HEK293T (cell line): ENCODE results near the gene RNASEH1.
"Not testable (repeated sequence)": the region's sequence is repeated elsewhere in the genome, so short reads cannot be mapped to it uniquely, and the experiment has no call there.

Source experiments
- CTCF ChIA-PET: fragments of 350-600 bp; formaldehyde crosslinking; extraction: SDS; loops from one replicate; lab custom pipeline; 2021; ENCODE audit warnings: antibody characterized with exemption, inconsistent platforms; lab: Yijun Ruan, JAX
- POLR2A ChIA-PET: fragments of 350-600 bp; formaldehyde crosslinking; extraction: SDS; loops from one replicate; lab custom pipeline; 2020; ENCODE audit warnings: antibody characterized with exemption, inconsistent platforms; lab: Yijun Ruan, JAX
- DNase-seq: peaks from one replicate; pipeline ENCODE4 v3.0.0; 2012; ENCODE audit warnings: mixed read lengths; ENCODE audit errors: extremely low spot score
- ARNT ChIP-seq: fragments of 450-650 bp; IDR thresholded peaks from 2 replicates; pipeline ENCODE4 v1.6.1; 2017; ENCODE audit warnings: mild to moderate bottlenecking
- BHLHE40 ChIP-seq: fragments of 450-650 bp; IDR thresholded peaks from 2 replicates; pipeline ENCODE4 v1.6.1; 2016; ENCODE audit warnings: mild to moderate bottlenecking, moderate library complexity, borderline replicate concordance
- CTBP1 ChIP-seq: fragments of 450-650 bp; IDR thresholded peaks from 2 replicates; pipeline ENCODE4 v1.6.1; 2016; ENCODE audit warnings: borderline replicate concordance
- ELF4 ChIP-seq: fragments of 450-650 bp; IDR thresholded peaks from 2 replicates; pipeline ENCODE4 v1.6.1; 2017; ENCODE audit warnings: antibody characterized with exemption
- FOXA1 ChIP-seq: fragments of 450-650 bp; IDR thresholded peaks from 2 replicates; pipeline ENCODE4 v1.6.1; 2016; ENCODE audit warnings: mild to moderate bottlenecking
- FOXK2 ChIP-seq: fragments of 450-650 bp; IDR thresholded peaks from 2 replicates; pipeline ENCODE4 v1.6.1; 2016; ENCODE audit warnings: mild to moderate bottlenecking
- FOXM1 ChIP-seq: fragments of 450-650 bp; IDR thresholded peaks from 2 replicates; pipeline ENCODE4 v1.6.1; 2017; ENCODE audit warnings: mild to moderate bottlenecking, borderline replicate concordance
- HDGF ChIP-seq: fragments of 450-650 bp; IDR thresholded peaks from 2 replicates; pipeline ENCODE4 v1.6.1; 2017; ENCODE audit warnings: antibody characterized with exemption, borderline replicate concordance
- L3MBTL2 ChIP-seq: fragments of 450-650 bp; conservative IDR thresholded peaks from 2 replicates; pipeline ENCODE4 v1.6.1; 2016; ENCODE audit warnings: mild to moderate bottlenecking
- LEF1 ChIP-seq: fragments of 450-650 bp; IDR thresholded peaks from 2 replicates; pipeline ENCODE4 v1.6.1; 2017; ENCODE audit warnings: mild to moderate bottlenecking, borderline replicate concordance
- NFRKB ChIP-seq: fragments of 450-650 bp; IDR thresholded peaks from 2 replicates; pipeline ENCODE4 v1.6.1; 2016; ENCODE audit warnings: mild to moderate bottlenecking, moderate library complexity
- SP1 ChIP-seq: fragments of 450-650 bp; IDR thresholded peaks from 2 replicates; pipeline ENCODE4 v1.6.1; 2017
- SUZ12 ChIP-seq: fragments of 450-650 bp; IDR thresholded peaks from 2 replicates; pipeline ENCODE4 v1.6.1; 2016; ENCODE audit warnings: mild to moderate bottlenecking
- TARDBP ChIP-seq: fragments of 450-650 bp; IDR thresholded peaks from 2 replicates; pipeline ENCODE4 v1.6.1; 2016
- ZNF384 ChIP-seq: fragments of 450-650 bp; IDR thresholded peaks from 2 replicates; pipeline ENCODE4 v1.6.1; 2016
- TF ChIP-seq, protein P1 (sequence below): fragments of 450-650 bp; IDR thresholded peaks from 2 replicates; pipeline ENCODE4 v1.6.1; 2016

RNASEH1 gene

DNA sequence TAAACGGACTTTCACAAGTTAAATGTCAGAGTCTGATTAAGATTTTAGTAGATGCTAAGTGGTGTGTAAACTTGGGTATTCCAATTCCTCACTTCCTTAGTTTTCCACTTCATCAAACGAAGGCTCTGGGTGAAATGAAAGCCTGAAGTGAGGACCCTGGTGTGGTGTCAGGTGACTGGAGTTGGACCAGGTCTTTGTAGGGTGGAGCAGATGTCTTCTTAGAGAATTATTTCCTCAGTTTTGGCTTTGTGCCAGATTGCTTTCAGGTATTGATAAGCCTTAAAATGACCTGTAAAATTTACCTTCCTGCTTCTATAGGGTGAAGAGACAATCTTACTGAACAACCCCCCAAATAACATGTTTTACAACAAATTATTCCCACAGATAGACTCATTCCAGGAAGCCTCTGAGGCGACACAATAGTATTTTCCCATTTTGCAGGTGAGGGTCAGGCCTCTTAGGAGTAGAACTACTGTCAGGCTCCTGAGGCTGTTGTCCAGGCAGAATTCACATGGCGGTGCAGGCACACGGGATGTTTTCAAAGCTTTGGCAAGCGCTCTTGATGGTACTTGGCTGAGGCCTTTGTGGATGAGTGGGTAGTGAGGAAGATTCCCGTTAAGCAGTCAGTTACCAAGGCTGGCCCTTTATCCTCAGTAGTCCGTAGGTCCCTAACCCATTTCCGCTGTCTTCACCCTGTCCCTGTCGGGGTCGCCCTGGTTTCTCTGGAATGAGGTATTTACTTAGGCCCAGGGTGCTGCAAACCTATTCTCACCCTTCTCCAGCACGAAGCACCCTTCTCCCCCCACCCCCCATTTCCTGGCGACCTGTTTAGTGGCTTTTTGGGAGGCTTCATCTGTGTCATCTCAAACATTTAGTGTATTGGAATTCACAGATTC is 23.5 kb upstream of the RNASEH1 start:
- TF ChIP-seq ARNT: no peak
- no peak for TF ChIP-seq FOXA1
- TF ChIP-seq BHLHE40: no peak
- no peak for TF ChIP-seq LEF1
- no peak for TF ChIP-seq HDGF
- TF ChIP-seq, protein P1, sequence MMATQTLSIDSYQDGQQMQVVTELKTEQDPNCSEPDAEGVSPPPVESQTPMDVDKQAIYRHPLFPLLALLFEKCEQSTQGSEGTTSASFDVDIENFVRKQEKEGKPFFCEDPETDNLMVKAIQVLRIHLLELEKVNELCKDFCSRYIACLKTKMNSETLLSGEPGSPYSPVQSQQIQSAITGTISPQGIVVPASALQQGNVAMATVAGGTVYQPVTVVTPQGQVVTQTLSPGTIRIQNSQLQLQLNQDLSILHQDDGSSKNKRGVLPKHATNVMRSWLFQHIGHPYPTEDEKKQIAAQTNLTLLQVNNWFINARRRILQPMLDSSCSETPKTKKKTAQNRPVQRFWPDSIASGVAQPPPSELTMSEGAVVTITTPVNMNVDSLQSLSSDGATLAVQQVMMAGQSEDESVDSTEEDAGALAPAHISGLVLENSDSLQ: no peak
- TF ChIP-seq CTBP1: no peak
- TF ChIP-seq ELF4: no peak
- no peak for TF ChIP-seq FOXK2
- no peak for TF ChIP-seq SUZ12
- TF ChIP-seq FOXM1: no peak
- no peak for TF ChIP-seq SP1
- no peak for TF ChIP-seq L3MBTL2
- TF ChIP-seq ZNF384: no peak
- TF ChIP-seq NFRKB: no peak
- POLR2A ChIA-PET: no interaction called here
- no peak for DNase-seq
- CTCF ChIA-PET: no interaction called here

DNA sequence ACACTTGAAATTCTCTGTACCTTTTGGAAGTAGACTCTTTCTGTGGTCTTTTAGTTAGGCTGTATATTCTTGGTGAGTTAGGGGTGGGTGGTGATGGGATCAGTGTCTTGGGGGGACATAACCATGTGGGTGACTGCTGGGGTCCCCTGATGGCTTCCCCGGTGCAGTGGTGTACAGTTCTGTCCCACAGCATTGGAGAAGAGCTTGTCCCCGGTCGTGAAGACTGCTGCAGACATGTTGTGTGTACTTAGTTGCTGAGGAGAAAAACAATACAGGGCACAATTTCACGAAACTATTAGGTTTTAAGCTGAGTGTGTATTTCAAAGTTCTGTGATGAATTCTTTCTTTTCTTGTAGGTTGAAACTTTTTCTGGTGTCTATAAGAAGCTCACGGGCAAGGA is 22.3 kb upstream of the RNASEH1 start:
- ChIA-PET POLR2A (interaction anchor here (0.8 kb wide), 1 partner anchor 14 kb away, joined by 3 read pairs; no protein-coding TSS in a partner anchor), CTCF (no interaction called here)
- no peak for DNase-seq
- TF ChIP-seq NFRKB (no peak), TARDBP (no peak), SUZ12 (no peak)

DNA sequence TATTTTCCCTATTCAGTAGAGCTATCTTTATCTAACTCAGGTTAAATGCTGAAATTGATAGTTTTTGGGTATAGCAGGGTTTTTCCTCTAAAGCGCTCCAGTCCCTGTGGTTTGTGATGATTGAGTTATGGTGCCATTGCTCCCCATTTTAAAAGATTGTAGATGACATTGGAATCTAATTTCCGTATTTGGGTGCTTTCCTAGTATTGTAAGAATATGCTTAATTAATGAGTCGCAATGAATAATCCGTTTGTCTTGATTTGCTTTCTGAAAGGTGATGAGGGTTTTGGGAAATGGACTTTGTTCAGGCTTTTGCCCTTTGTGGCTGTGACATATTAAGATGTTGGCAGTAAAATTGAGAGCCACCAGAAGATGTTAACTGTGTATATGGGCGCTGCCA is 20.9 kb upstream of the RNASEH1 start:
- ChIA-PET POLR2A (interaction anchor here (1.1 to 1.3 kb wide), 2 partner anchors 21 to 27 kb away, joined by 3 to 6 read pairs; partner anchors contain the start of gene RNASEH1), CTCF (no interaction called here)
- TF ChIP-seq TARDBP (no peak), FOXA1 (no peak), FOXM1 (no peak), NFRKB (no peak), SP1 (no peak), LEF1 (no peak), ZNF384 (no peak), BHLHE40 (no peak), ELF4 (no peak), HDGF (no peak), L3MBTL2 (no peak), SUZ12 (no peak), ARNT (no peak), CTBP1 (no peak), FOXK2 (no peak)
- TF ChIP-seq, protein P1: no peak
- DNase-seq: no peak

DNA sequence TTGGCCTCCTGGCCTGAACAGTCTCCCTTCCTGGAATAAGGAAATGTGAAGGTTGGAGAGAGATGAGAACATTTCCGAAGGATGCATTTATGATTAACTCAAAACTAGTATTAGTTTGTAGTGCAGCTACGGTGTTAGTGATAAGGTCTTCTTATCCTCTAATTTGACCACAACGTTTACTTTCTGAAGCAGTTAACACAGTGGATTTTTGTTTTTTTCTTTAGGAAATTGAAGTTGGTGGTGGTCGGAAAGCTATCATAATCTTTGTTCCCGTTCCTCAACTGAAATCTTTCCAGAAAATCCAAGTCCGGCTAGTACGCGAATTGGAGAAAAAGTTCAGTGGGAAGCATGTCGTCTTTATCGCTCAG is 18.1 kb upstream of the RNASEH1 start:
- not testable (repeated sequence) for DNase-seq
- ChIA-PET POLR2A (interaction anchor here (0.8 to 2.9 kb wide), 4 partner anchors 8 to 58 kb away, joined by 3 to 14 read pairs (median 7); partner anchors contain the start of gene RNASEH1), CTCF (interaction anchor here (0.6 kb wide), 1 partner anchor 50 kb away, joined by 3 read pairs; no protein-coding TSS in a partner anchor)

DNA sequence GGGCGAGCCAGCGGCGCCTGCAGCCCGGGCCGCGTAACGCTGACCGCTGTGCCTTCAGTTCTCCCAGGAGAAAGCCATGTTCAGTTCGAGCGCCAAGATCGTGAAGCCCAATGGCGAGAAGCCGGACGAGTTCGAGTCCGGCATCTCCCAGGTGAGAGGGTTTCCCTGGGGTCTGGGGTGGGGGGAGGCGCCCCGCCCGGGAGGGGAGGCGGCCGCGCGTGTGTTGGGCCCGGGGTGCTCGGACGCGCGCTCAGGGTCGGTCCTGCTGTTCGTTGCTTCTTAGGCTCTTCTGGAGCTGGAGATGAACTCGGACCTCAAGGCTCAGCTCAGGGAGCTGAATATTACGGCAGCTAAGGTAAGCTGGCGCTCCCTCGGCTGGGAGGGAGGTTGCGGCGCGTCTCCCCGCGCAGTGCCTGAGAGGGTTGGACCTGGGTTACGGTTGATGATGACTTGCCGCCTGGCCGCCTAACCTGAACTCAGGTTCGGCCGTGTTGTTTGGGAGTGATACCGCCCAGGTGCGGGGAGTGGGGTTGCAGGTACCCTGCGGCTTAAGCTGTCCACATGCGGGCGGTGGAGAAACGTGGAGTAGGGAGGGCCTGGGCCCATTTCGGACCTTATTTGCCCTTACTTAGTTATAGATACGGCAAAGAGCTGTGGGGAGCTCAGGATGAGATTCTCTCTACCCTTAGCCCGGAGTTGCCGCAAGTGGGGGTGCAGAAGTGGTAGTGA is 17.6 kb upstream of the RNASEH1 start:
- no peak for DNase-seq
- CTCF ChIA-PET: interaction anchor here (0.6 kb wide), 1 partner anchor 49 kb away, joined by 3 read pairs; no protein-coding TSS in a partner anchor
- TF ChIP-seq FOXA1 (no peak), SUZ12 (no peak), L3MBTL2 (no peak), ZNF384 (no peak), LEF1 (no peak), ELF4 (no peak), HDGF (no peak), NFRKB (no peak), TARDBP (no peak), CTBP1 (no peak), FOXM1 (no peak), FOXK2 (no peak), BHLHE40 (no peak), SP1 (no peak), ARNT (no peak)
- TF ChIP-seq, protein P1: no peak
- POLR2A ChIA-PET: interaction anchor here (0.8 to 2.9 kb wide), 4 partner anchors 8 to 58 kb away, joined by 3 to 14 read pairs (median 7); partner anchors contain the start of gene RNASEH1

DNA sequence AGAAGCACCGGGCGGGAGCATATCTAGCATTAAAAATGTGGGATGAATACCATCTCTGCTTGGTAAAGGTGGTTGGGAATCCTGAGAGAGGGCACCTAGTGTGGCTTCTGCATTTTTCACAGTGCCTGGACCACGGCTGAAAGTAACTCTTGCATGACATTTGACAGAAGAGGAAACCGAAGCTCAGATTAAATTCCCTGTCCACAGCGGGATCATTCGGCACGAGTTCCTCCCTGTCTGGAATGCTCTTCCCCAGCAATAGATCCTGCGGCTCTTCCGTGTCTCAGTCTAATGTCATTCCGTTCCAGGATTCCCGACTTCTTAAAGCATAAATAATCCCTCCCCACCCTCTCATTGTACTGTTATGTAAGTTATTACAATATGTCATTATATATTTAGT is 16.0 kb upstream of the RNASEH1 start:
- no peak for DNase-seq
- POLR2A ChIA-PET: interaction anchor here (0.6 to 2.9 kb wide), 4 partner anchors 10 to 55 kb away, joined by 3 to 14 read pairs (median 4); partner anchors contain the start of gene RNASEH1
- no peak for TF ChIP-seq HDGF
- TF ChIP-seq, protein P1: no peak
- TF ChIP-seq FOXK2: no peak
- no peak for TF ChIP-seq SUZ12
- no peak for TF ChIP-seq ZNF384
- TF ChIP-seq SP1: no peak
- no peak for TF ChIP-seq BHLHE40
- CTCF ChIA-PET: no interaction called here
